HCT116 (cell line): ENCODE results near the gene ACBD3. TPM values are rescaled to one million over a fixed set of nuclear protein-coding genes. Genes with fewer than 3 reads are reported as not detected.

Experiments
- ATAC-seq: fragments of 200-7000 bp; cut with Tn5 transposase; 2 replicates; pipeline ENCODE4 v1.9.1; 2020; ENCODE audit warnings: mild to moderate bottlenecking, moderate library complexity
- BruUV-seq: library from RNA; stranded (reverse); fragments of 400-500 nt; replicated peaks from 2 replicates; lab custom pipeline; 2021; lab: Mats Ljungman, UMichigan
- CTCF ChIA-PET: fragments of 300-600 bp; sonication (Branson Sonifier 250); formaldehyde crosslinking; loops from one replicate; lab custom pipeline; 2021; ENCODE audit warnings: antibody characterized with exemption; lab: Charles Lee
- POLR2A ChIA-PET: fragments of 300-600, 350-600 bp; sonication (Branson Sonifier 250); formaldehyde crosslinking; loops from one replicate; lab custom pipeline; 2021; ENCODE audit warnings: antibody characterized with exemption; lab: Charles Lee
- RAD21 ChIA-PET, 2 experiments: fragments of 300-600 bp; sonication (Branson Sonifier 250); formaldehyde crosslinking; loops; one replicate each; lab custom pipeline; 2023; ENCODE audit warnings: low total read pairs in 2 of 2; ENCODE audit not compliant: uncharacterized antibody in 2 of 2, unreplicated experiment in 2 of 2, low non-redundant PET in 1 of 2; lab: Charles Lee
- DNase-seq: peaks from one replicate; pipeline ENCODE4 v3.0.0-alpha.2; 2010; ENCODE audit warnings: low read depth, low spot score
- H2AFZ ChIP-seq: fragments of 200-600 bp; shearing (Covaris generic), sonication (generic); 2 replicates; pipeline ENCODE4 v1.6.1; 2017; ENCODE audit warnings: low read depth, mixed run types, mixed read lengths, antibody characterized with exemption, low read length; ENCODE audit not compliant: poor library complexity, severe bottlenecking
- H3K27ac ChIP-seq: 2 replicates; pipeline ENCODE4 v1.5.1; 2012; ENCODE audit warnings: low read depth, low read length
- H3K27me3 ChIP-seq: fragments of 200-600 bp; sonication (generic); 2 replicates; pipeline ENCODE4 v1.6.1; 2016; ENCODE audit warnings: mixed run types, low read length, mixed read lengths; ENCODE audit not compliant: insufficient read depth
- H3K36me3 ChIP-seq, 2 experiments: fragments of 200-500 bp in 1 of 2; fragments of 200-600 bp in 1 of 2; sonication (Bioruptor generic) in 1 of 2; sonication (generic) in 1 of 2; 2 replicates each; pipeline versions ENCODE4 v1.5.1 to v1.6.1; 2014 to 2016; ENCODE audit warnings: low read length in 2 of 2, inconsistent platforms in 1 of 2, mixed read lengths in 1 of 2, mixed run types in 1 of 2; ENCODE audit not compliant: insufficient read depth in 2 of 2, control insufficient read depth in 1 of 2
- H3K4me1 ChIP-seq, 2 experiments: fragments of 200-600 bp in 1 of 2; sonication (generic) in 1 of 2; 2 replicates each; pipeline versions ENCODE4 v1.5.1 to v1.6.1; 2012 to 2017; ENCODE audit warnings: low read length in 2 of 2, inconsistent platforms in 1 of 2, mild to moderate bottlenecking in 1 of 2, mixed read lengths in 1 of 2, mixed run types in 1 of 2, moderate library complexity in 1 of 2; ENCODE audit not compliant: insufficient read depth in 2 of 2, control insufficient read depth in 1 of 2
- H3K4me2 ChIP-seq: fragments of 200-600 bp; sonication (generic); 2 replicates; pipeline ENCODE4 v1.6.1; 2017; ENCODE audit warnings: mixed run types, low read length, mixed read lengths
- H3K4me3 ChIP-seq, 2 experiments: fragments of 200-600 bp in 1 of 2; sonication (generic) in 1 of 2; replicated peaks in 1 of 2; 2 replicates each; pipeline ENCODE4 v1.5.1; 2011 to 2016; ENCODE audit warnings: low read length in 2 of 2, control low read depth in 1 of 2, low read depth in 1 of 2, mild to moderate bottlenecking in 1 of 2, mixed read lengths in 1 of 2, mixed run types in 1 of 2
- H3K79me2 ChIP-seq: fragments of 200-600 bp; sonication (generic); 2 replicates; pipeline ENCODE4 v1.6.1; 2017; ENCODE audit warnings: mild to moderate bottlenecking, mixed run types, low read length, moderate library complexity, mixed read lengths; ENCODE audit not compliant: insufficient read depth
- H3K9ac ChIP-seq: fragments of 200-600 bp; sonication (generic); 2 replicates; pipeline ENCODE4 v1.6.1; 2016; ENCODE audit warnings: low read length, mixed read lengths
- H3K9me2 ChIP-seq: fragments of 200-600 bp; sonication (generic), shearing (Covaris generic); 2 replicates; pipeline ENCODE4 v1.6.1; 2017; ENCODE audit warnings: mixed run types, mild to moderate bottlenecking, moderate library complexity; ENCODE audit not compliant: insufficient read depth
- H3K9me3 ChIP-seq, 2 experiments: fragments of 200-500 bp in 1 of 2; fragments of 200-600 bp in 1 of 2; sonication (Bioruptor generic) in 1 of 2; sonication (generic) in 1 of 2; 2 replicates each; pipeline ENCODE4 v1.6.1; 2014 to 2017; ENCODE audit warnings: low read length in 2 of 2, mixed read lengths in 2 of 2, inconsistent platforms in 1 of 2, low read depth in 1 of 2, mild to moderate bottlenecking in 1 of 2, mixed run types in 1 of 2, moderate library complexity in 1 of 2; ENCODE audit not compliant: control insufficient read depth in 1 of 2, insufficient read depth in 1 of 2
- H4K20me1 ChIP-seq: fragments of 200-600 bp; sonication (generic), shearing (Covaris generic); 2 replicates; pipeline ENCODE4 v1.6.1; 2017; ENCODE audit warnings: mixed run types, mild to moderate bottlenecking, moderate library complexity; ENCODE audit not compliant: insufficient read depth
- CBX3 ChIP-seq: IDR thresholded peaks from 2 replicates; pipeline ENCODE4 v1.6.1; 2012; ENCODE audit warnings: low read depth
- CEBPB ChIP-seq: IDR thresholded peaks from 2 replicates; pipeline ENCODE4 v1.6.1; 2012; ENCODE audit warnings: low read depth
- EGR1 ChIP-seq: IDR thresholded peaks from 2 replicates; pipeline ENCODE4 v1.6.1; 2012; ENCODE audit warnings: low read depth
- EZH2 ChIP-seq: fragments of 200-600 bp; sonication (generic); IDR thresholded peaks from 2 replicates; pipeline ENCODE4 v1.6.1; 2017; ENCODE audit warnings: antibody characterized with exemption, mixed run types
- EZH2phosphoT487 ChIP-seq: fragments of 200-600 bp; IDR thresholded peaks from 2 replicates; pipeline ENCODE4 v1.6.1; 2018; ENCODE audit warnings: antibody characterized with exemption, borderline replicate concordance
- FOSL1 ChIP-seq: IDR thresholded peaks from 2 replicates; pipeline ENCODE4 v1.6.1; 2012; ENCODE audit warnings: low read depth
- JUND ChIP-seq: IDR thresholded peaks from 2 replicates; pipeline ENCODE4 v1.6.1; 2012
- POLR2A ChIP-seq: IDR thresholded peaks from 2 replicates; pipeline ENCODE4 v1.7.0; 2011; ENCODE audit warnings: borderline replicate concordance; ENCODE audit not compliant: insufficient read depth, insufficient read length; ENCODE audit errors: extremely low read depth
- RAD21 ChIP-seq: IDR thresholded peaks from 2 replicates; pipeline ENCODE4 v1.6.1; 2012; ENCODE audit warnings: low read depth, mild to moderate bottlenecking
- SIN3A ChIP-seq: IDR thresholded peaks from 2 replicates; pipeline ENCODE4 v1.6.1; 2012; ENCODE audit warnings: low read depth
- YY1 ChIP-seq: IDR thresholded peaks from 2 replicates; pipeline ENCODE4 v1.6.1; 2011; ENCODE audit warnings: low read length, low read depth, moderate library complexity, mild to moderate bottlenecking; ENCODE audit not compliant: insufficient replicate concordance; ENCODE audit errors: extremely low read depth
- intact Hi-C: fragments of 100-400 bp; cut with micrococcal nuclease; formaldehyde crosslinking; loops from 2 replicates; pipeline ENCODE4 v1.10.0; 2022
- total RNA-seq: library from RNA; stranded (reverse); gene quantifications from one replicate; pipeline ENCODE4 v1.2.1, GENCODE V29; 2021; ENCODE audit not compliant: unreplicated experiment
- TF ChIP-seq, protein P1 (sequence below): IDR thresholded peaks from 2 replicates; pipeline ENCODE4 v1.6.1; 2012
- TF ChIP-seq, protein P2 (sequence below): IDR thresholded peaks from 2 replicates; pipeline ENCODE4 v1.6.1; 2011; ENCODE audit warnings: mild to moderate bottlenecking, low read length, moderate library complexity; ENCODE audit not compliant: insufficient replicate concordance; ENCODE audit errors: extremely low read depth

The ACBD3 gene
- total RNA-seq, 1 experiment from 2014 or later = 29.6 TPM

DNA sequence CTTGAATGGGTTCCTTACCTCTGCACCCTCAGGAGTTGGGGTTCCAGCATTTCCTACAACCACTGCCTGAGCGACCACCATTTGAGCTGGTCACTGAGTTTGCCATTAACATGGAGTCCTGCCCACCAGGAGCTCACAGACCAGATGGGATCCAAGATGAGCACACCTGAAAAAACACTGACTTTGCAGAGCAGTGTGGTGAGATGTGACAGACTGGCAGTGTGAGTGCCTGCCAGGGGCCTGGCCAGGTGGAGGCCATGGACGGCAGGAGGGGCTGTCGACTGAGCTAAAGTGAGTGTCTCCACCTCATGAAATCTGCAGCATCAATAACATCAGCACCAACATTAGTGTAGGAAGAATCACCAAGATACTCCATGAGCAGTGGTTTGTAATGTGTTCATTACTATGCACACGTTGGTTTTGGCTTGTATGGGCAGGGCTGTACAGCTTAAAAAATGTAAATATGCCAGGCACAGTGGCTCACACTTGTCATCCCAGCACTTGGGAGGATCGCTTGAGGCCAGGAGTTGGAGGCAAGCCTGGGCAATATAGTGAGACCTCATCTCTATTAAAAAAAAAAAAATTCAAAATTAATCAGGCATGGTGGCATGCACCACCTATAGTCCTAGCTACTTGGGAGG, 24.8 kb upstream of the ACBD3 start:
- Histone ChIP-seq H3K4me1 (no peaks in the 10 kb centered on the region), H3K27ac (no peak overlapping the region), H3K79me2 (no peaks in the 10 kb centered on the region), H3K27me3 (no peaks in the 10 kb centered on the region), H3K4me2 (no peak overlapping the region), H3K36me3 (no peaks in the 10 kb centered on the region), H3K9me3 (no peaks in the 10 kb centered on the region), H3K4me3 (no peak overlapping the region)
- intact Hi-C loops = no loop called here
- CTCF ChIA-PET = no interaction called here
- BruUV-seq = no TSS peak
- ATAC-seq (no peak), DNase-seq (no peak)
- TF ChIP-seq SIN3A (no peak), EZH2phosphoT487 (no peak), POLR2A (no peak), EZH2 (no peak), CBX3 (no peak), RAD21 (no peak), YY1 (no peak), EGR1 (no peak), CEBPB (no peak), FOSL1 (no peak), JUND (no peak)
- TF ChIP-seq, protein P1, sequence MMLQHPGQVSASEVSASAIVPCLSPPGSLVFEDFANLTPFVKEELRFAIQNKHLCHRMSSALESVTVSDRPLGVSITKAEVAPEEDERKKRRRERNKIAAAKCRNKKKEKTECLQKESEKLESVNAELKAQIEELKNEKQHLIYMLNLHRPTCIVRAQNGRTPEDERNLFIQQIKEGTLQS = no peak
- TF ChIP-seq, protein P2, sequence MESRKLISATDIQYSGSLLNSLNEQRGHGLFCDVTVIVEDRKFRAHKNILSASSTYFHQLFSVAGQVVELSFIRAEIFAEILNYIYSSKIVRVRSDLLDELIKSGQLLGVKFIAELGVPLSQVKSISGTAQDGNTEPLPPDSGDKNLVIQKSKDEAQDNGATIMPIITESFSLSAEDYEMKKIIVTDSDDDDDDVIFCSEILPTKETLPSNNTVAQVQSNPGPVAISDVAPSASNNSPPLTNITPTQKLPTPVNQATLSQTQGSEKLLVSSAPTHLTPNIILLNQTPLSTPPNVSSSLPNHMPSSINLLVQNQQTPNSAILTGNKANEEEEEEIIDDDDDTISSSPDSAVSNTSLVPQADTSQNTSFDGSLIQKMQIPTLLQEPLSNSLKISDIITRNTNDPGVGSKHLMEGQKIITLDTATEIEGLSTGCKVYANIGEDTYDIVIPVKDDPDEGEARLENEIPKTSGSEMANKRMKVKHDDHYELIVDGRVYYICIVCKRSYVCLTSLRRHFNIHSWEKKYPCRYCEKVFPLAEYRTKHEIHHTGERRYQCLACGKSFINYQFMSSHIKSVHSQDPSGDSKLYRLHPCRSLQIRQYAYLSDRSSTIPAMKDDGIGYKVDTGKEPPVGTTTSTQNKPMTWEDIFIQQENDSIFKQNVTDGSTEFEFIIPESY = no peak
- TF ChIP-seq, all 23 proteins: peak for 0
- POLR2A ChIA-PET = no interaction called here
- H3K9ac ChIP-seq = no peak overlapping the region
- RAD21 ChIA-PET = no interaction called here
- no peaks in the 10 kb centered on the region for H3K9me2 ChIP-seq
- no peaks in the 10 kb centered on the region for H4K20me1 ChIP-seq
- H2AFZ ChIP-seq = no peak overlapping the region
